Mesenchymal stem cell (in vitro differentiated cells and primary cell): ENCODE data around the gene HAUS5.

Experiments
- DNase-seq: peaks from one replicate; pipeline ENCODE4 v3.0.0-alpha.2; 2013
- H2AFZ ChIP-seq: one replicate; pipeline ENCODE4 v1.6.1; 2013; ENCODE audit warnings: low read depth, mild to moderate bottlenecking, control low read depth, inconsistent platforms, low read length, moderate library complexity
- H2AK5ac ChIP-seq: 2 replicates; pipeline ENCODE4 v1.6.1; 2013; ENCODE audit warnings: low read length, moderate library complexity, mild to moderate bottlenecking, inconsistent platforms; ENCODE audit not compliant: severe bottlenecking
- H2BK120ac ChIP-seq: one replicate; pipeline ENCODE4 v1.6.1; 2013; ENCODE audit warnings: low read depth, mild to moderate bottlenecking, inconsistent platforms, low read length, moderate library complexity
- H2BK12ac ChIP-seq, 2 experiments: one replicate each; pipeline ENCODE4 v1.6.1; 2013; ENCODE audit warnings: inconsistent platforms in 2 of 2, low read length in 2 of 2, mild to moderate bottlenecking in 2 of 2, moderate library complexity in 2 of 2, control low read depth in 1 of 2
- H2BK15ac ChIP-seq: one replicate; pipeline ENCODE4 v1.6.1; 2013; ENCODE audit warnings: mild to moderate bottlenecking, low read depth, inconsistent platforms; ENCODE audit not compliant: poor library complexity, severe bottlenecking
- H2BK5ac ChIP-seq: 2 replicates; pipeline ENCODE4 v1.6.1; 2013; ENCODE audit warnings: low read depth, mild to moderate bottlenecking, low read length, control low read depth, inconsistent platforms; ENCODE audit not compliant: poor library complexity, severe bottlenecking
- H3K14ac ChIP-seq, 2 experiments: one replicate each; pipeline ENCODE4 v1.6.1; 2013; ENCODE audit warnings: inconsistent platforms in 2 of 2, low read length in 2 of 2, control low read depth in 1 of 2, mild to moderate bottlenecking in 1 of 2, moderate library complexity in 1 of 2
- H3K18ac ChIP-seq, 2 experiments: one replicate each; pipeline ENCODE4 v1.6.1; 2013; ENCODE audit warnings: inconsistent platforms in 2 of 2, low read length in 2 of 2, control low read depth in 1 of 2, low read depth in 1 of 2, mild to moderate bottlenecking in 1 of 2
- H3K23ac ChIP-seq, 2 experiments: one replicate each; pipeline ENCODE4 v1.6.1; 2013; ENCODE audit warnings: inconsistent platforms in 2 of 2, low read length in 2 of 2, mild to moderate bottlenecking in 2 of 2, moderate library complexity in 2 of 2, control low read depth in 1 of 2
- H3K27ac ChIP-seq: 2 replicates; pipeline ENCODE4 v1.5.1; 2013; ENCODE audit warnings: mild to moderate bottlenecking, moderate library complexity, low read length, control low read depth, inconsistent platforms; ENCODE audit not compliant: poor library complexity, severe bottlenecking
- H3K27me3 ChIP-seq, 2 experiments: 2 replicates each; pipeline versions ENCODE4 v1.6.1 to v1.7.0; 2013; ENCODE audit warnings: low read length in 2 of 2, mild to moderate bottlenecking in 2 of 2, moderate library complexity in 2 of 2, control low read depth in 1 of 2, inconsistent platforms in 1 of 2; ENCODE audit not compliant: control insufficient read depth in 1 of 2, insufficient read depth in 1 of 2
- H3K36me3 ChIP-seq, 2 experiments: 2 replicates each; pipeline versions ENCODE4 v1.6.1 to v1.7.0; 2013; ENCODE audit warnings: low read length in 2 of 2, control low read depth in 1 of 2, inconsistent platforms in 1 of 2, low read depth in 1 of 2, mild to moderate bottlenecking in 1 of 2; ENCODE audit not compliant: insufficient read depth in 2 of 2, control insufficient read depth in 1 of 2
- H3K4ac ChIP-seq, 2 experiments: one replicate each; pipeline ENCODE4 v1.6.1; 2013; ENCODE audit warnings: inconsistent platforms in 2 of 2, low read length in 2 of 2, mild to moderate bottlenecking in 2 of 2, moderate library complexity in 2 of 2, control low read depth in 1 of 2, low read depth in 1 of 2
- H3K4me1 ChIP-seq: 2 replicates; pipeline ENCODE4 v1.6.1; 2013; ENCODE audit warnings: low read depth, low read length, control low read depth; ENCODE audit not compliant: control insufficient read depth, insufficient read depth
- H3K4me2 ChIP-seq: 2 replicates; pipeline ENCODE4 v1.6.1; 2013; ENCODE audit warnings: low read length, mild to moderate bottlenecking, inconsistent platforms; ENCODE audit not compliant: poor library complexity, severe bottlenecking
- H3K4me3 ChIP-seq, 2 experiments: 2 replicates each; pipeline versions ENCODE4 v1.5.1 to v1.7.0; 2013; ENCODE audit warnings: low read length in 2 of 2, mild to moderate bottlenecking in 2 of 2, control low read depth in 1 of 2, low read depth in 1 of 2; ENCODE audit not compliant: insufficient read depth in 1 of 2
- H3K79me1 ChIP-seq: replicated peaks from 2 replicates; pipeline ENCODE4 v1.6.1; 2013; ENCODE audit warnings: mild to moderate bottlenecking, control low read depth, low read length, inconsistent platforms; ENCODE audit not compliant: poor library complexity, severe bottlenecking
- H3K9ac ChIP-seq: 2 replicates; pipeline ENCODE4 v1.7.0; 2013; ENCODE audit warnings: mild to moderate bottlenecking, low read length, moderate library complexity
- H3K9me3 ChIP-seq: 2 replicates; pipeline ENCODE4 v1.7.0; 2013; ENCODE audit warnings: mild to moderate bottlenecking, low read length; ENCODE audit not compliant: control insufficient read depth
- H4K8ac ChIP-seq: one replicate; pipeline ENCODE4 v1.6.1; 2013; ENCODE audit warnings: inconsistent platforms, mild to moderate bottlenecking, low read length, moderate library complexity
- H4K91ac ChIP-seq: one replicate; pipeline ENCODE4 v1.6.1; 2013; ENCODE audit warnings: mild to moderate bottlenecking, low read length, inconsistent platforms
- WGBS: methylation state at CpG from one replicate; pipeline ENCODE4 v1.1.7; 2013; ENCODE audit warnings: mixed read lengths; 5-methylcytosine and 5-hydroxymethylcytosine counted together

HAUS5 gene

DNA sequence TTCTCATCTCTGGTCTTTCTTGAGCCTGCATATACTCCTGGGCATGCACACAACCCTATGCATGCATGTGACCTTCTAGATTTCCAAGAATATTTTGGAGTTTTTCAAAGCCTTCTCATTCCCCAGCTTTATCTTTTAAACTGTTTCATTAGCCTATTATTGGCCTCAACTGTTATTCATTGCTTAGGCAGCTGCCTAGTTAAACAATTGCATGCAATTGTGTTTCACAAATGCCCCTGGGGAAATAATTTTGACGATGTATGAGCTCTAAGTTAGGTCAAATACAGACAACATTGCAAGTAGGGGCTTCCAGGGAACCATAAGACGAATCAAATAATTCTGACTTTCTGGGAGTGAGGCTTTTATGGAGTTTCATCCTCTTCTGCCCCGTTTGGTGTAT, 51.4 kb downstream of the HAUS5 start:
- Histone ChIP-seq H3K4me1 (peaks cover 3% of the 10 kb centered on the region), H3K4ac (no peak overlapping the region), H3K27ac (no peak overlapping the region), H4K91ac (no peak overlapping the region), H2AFZ (no peak overlapping the region), H3K14ac (no peak overlapping the region), H3K9ac (no peak overlapping the region), H3K9me3 (no peaks in the 10 kb centered on the region), H2BK12ac (no peak overlapping the region), H2AK5ac (no peak overlapping the region), H3K18ac (no peak overlapping the region), H2BK5ac (no peak overlapping the region), H3K79me1 (no peaks in the 10 kb centered on the region), H3K36me3 (peaks cover 26 to 33% of the 10 kb centered on the region in 2 experiments), H3K4me2 (no peak overlapping the region), H4K8ac (no peak overlapping the region), H2BK120ac (no peak overlapping the region), H3K23ac (no peak overlapping the region), H3K4me3 (no peak overlapping the region), H2BK15ac (no peak overlapping the region), H3K27me3 (no peaks in the 10 kb centered on the region)
- 88% methylated on average over 3 of the region's 3 CpGs for WGBS
- DNase-seq, result no peak

DNA sequence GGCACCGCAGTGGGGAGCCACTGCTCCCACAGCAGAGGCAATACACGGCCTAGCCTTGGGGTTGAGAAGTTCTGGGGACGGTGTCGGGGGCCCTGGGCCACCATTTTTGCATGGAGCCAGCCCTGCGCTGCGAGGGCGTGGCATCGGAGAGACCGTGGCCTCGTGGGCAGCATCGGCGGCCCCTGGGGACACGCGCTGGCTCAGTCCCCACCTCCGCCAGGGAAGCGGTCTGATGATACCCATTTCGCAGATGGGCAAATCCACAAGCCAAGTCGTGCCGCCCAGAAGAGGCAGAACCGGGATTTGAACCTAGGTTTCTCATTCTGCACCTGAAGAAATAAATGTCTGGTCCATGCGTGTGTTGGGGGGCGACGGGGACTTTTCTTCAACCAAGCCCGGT, 52.6 kb downstream of the HAUS5 start:
- H3K9ac ChIP-seq, result no peak overlapping the region
- no peak overlapping the region for H2AFZ ChIP-seq
- H3K14ac ChIP-seq, result no peak overlapping the region
- no peak overlapping the region for H2BK120ac ChIP-seq
- H4K91ac ChIP-seq, result no peak overlapping the region
- H3K9me3 ChIP-seq, result no peaks in the 10 kb centered on the region
- no peak for DNase-seq
- no peak overlapping the region for H3K4ac ChIP-seq
- no peak overlapping the region for H2BK12ac ChIP-seq
- H3K23ac ChIP-seq, result peak overlapping the region in 1 of 2 experiments; percentile 28
- no peak overlapping the region for H2BK5ac ChIP-seq
- H3K79me1 ChIP-seq, result no peaks in the 10 kb centered on the region
- no peak overlapping the region for H2BK15ac ChIP-seq
- no peak overlapping the region for H3K4me3 ChIP-seq
- H3K27ac ChIP-seq, result no peak overlapping the region
- WGBS, result 93% methylated on average over 24 of the region's 24 CpGs
- H2AK5ac ChIP-seq, result no peak overlapping the region
- H3K27me3 ChIP-seq, result peaks cover 7 to 10% of the 10 kb centered on the region in 2 experiments
- peaks cover 3% of the 10 kb centered on the region for H3K4me1 ChIP-seq
- H4K8ac ChIP-seq, result no peak overlapping the region
- H3K4me2 ChIP-seq, result no peak overlapping the region
- no peak overlapping the region for H3K18ac ChIP-seq
- H3K36me3 ChIP-seq, result peaks cover 17 to 26% of the 10 kb centered on the region in 2 experiments

- H2BK120ac ChIP-seq, result no peak overlapping the region
- DNase-seq, result no peak
- H3K27ac ChIP-seq, result no peak overlapping the region
- H2AFZ ChIP-seq, result no peak overlapping the region
- no peak overlapping the region for H2AK5ac ChIP-seq
- no peak overlapping the region for H3K4me3 ChIP-seq
- H3K9me3 ChIP-seq, result no peaks in the 10 kb centered on the region
- no peak overlapping the region for H3K4ac ChIP-seq
- no peak overlapping the region for H3K4me2 ChIP-seq
- no peak overlapping the region for H3K9ac ChIP-seq
- no peak overlapping the region for H2BK15ac ChIP-seq
- peaks cover 3% of the 10 kb centered on the region for H3K4me1 ChIP-seq
- H3K27me3 ChIP-seq, result peaks cover 7 to 10% of the 10 kb centered on the region in 2 experiments
- 81% methylated on average over 7 of the region's 7 CpGs for WGBS
- H3K79me1 ChIP-seq, result no peaks in the 10 kb centered on the region
- H3K23ac ChIP-seq, result no peak overlapping the region
- H3K14ac ChIP-seq, result no peak overlapping the region
- H2BK12ac ChIP-seq, result no peak overlapping the region
- peaks cover 17 to 22% of the 10 kb centered on the region in 2 experiments for H3K36me3 ChIP-seq
- no peak overlapping the region for H2BK5ac ChIP-seq
- H4K8ac ChIP-seq, result no peak overlapping the region
- no peak overlapping the region for H4K91ac ChIP-seq
- H3K18ac ChIP-seq, result no peak overlapping the region
Measured at GRCh38 chr19:35665604-35666003, 53.1 kb downstream of the HAUS5 start.

- no peak within 1 kb of the TSS for H3K23ac ChIP-seq
- no peaks in the 10 kb centered on the region for H3K9me3 ChIP-seq
- H3K27me3 ChIP-seq, result peaks cover 7 to 10% of the 10 kb centered on the region in 2 experiments
- H4K8ac ChIP-seq, result no peak within 1 kb of the TSS
- no peak for DNase-seq
- H4K91ac ChIP-seq, result no peak within 1 kb of the TSS
- H3K4me3 ChIP-seq, result no peak within 1 kb of the TSS
- no peak within 1 kb of the TSS for H2AFZ ChIP-seq
- no peak within 1 kb of the TSS for H2BK12ac ChIP-seq
- H3K4me2 ChIP-seq, result no peak within 1 kb of the TSS
- H3K4ac ChIP-seq, result no peak within 1 kb of the TSS
- H2BK15ac ChIP-seq, result no peak within 1 kb of the TSS
- no peak within 1 kb of the TSS for H3K9ac ChIP-seq
- 80% methylated on average over 14 of the region's 16 CpGs for WGBS
- H3K18ac ChIP-seq, result no peak within 1 kb of the TSS
- no peaks in the 10 kb centered on the region for H3K4me1 ChIP-seq
- H3K79me1 ChIP-seq, result no peaks in the 10 kb centered on the region
- no peak within 1 kb of the TSS for H2BK5ac ChIP-seq
- no peak within 1 kb of the TSS for H3K14ac ChIP-seq
- no peak within 1 kb of the TSS for H2BK120ac ChIP-seq
- H3K36me3 ChIP-seq, result peaks cover 13 to 16% of the 10 kb centered on the region in 2 experiments
- no peak within 1 kb of the TSS for H2AK5ac ChIP-seq
- H3K27ac ChIP-seq, result no peak within 1 kb of the TSS
Measured at GRCh38 chr19:35666251-35666913, 53.8 kb downstream of the HAUS5 start, which contains the start of gene UPK1A. Gene UPK1A, plus strand, starts transcription at chr19:35666517. Its CDS starts 296 bp downstream, at chr19:35666813.
